Erythroblast (primary cell): ENCODE data around the gene PIERCE2.
"Not testable (repeated sequence)": the region's sequence is repeated elsewhere in the genome, so short reads cannot be mapped to it uniquely, and the experiment has no call there.

ENCODE experiments used
- DNase-seq, 2 experiments: peaks; one replicate each; lab custom pipeline; 2025; lab: John Stamatoyannopoulos, UW
- GATA1 ChIP-seq: IDR thresholded peaks from 2 replicates; pipeline ENCODE4 v1.6.1; 2011; ENCODE audit warnings: low read depth, mild to moderate bottlenecking, control low read depth, low read length, moderate library complexity
- POLR2A ChIP-seq: IDR thresholded peaks from 2 replicates; pipeline ENCODE4 v1.6.1; 2011; ENCODE audit warnings: mild to moderate bottlenecking, low read length

PIERCE2 gene

DNA sequence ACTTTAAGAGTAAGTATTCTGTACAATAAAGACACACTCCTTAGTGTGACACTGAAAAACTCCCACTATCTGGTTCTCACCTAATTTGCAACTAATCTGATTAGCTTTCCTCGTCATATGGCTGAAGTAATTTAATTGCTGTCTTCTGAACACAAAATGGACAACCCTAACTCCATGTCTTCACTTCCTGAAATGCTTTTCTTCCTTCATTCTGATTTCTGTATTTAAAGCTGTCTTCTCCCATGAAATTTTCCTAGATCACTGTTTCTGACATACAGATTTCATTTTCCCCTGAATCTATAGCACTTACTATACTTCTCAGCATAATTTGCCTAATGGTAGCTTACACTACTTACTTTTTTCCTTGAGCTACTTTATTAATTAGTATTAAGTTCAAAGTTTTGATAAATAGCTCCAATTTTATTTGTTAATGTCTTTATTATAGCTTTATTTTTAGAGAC lies 6.5 kb upstream of the PIERCE2 start:
- TF ChIP-seq POLR2A: no peak
- TF ChIP-seq GATA1: no peak

DNA sequence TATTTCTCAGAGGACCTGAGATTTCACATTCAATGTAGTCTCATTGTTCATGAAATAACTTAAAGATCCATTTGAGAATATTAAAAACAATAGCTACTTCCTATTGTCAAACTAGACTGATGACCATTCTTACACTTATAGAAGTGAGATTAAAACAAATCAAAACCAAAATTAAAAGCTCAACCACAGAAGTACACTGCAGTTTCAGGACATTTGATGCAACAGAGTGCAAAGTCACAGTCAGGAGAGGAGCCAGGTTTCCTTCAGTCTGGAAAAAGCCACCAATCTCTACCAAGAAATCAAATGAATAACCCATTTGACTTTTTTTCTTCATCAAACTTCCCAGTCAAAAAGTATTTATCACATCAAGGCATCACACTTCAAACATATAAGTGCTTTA lies 5.6 kb upstream of the PIERCE2 start:
- TF ChIP-seq POLR2A (no peak), GATA1 (no peak)
- peak in 1 of 2 experiments; percentile 18 for DNase-seq

More for the DNA sequence above, 6.5 kb upstream of the PIERCE2 start:
- no peak for DNase-seq

GRCh38 chr15:55403531-55403930 lies 4.8 kb upstream of the PIERCE2 start:
- TF ChIP-seq POLR2A (no peak), GATA1 (no peak)
- DNase-seq: peak; percentile 56 to 70

- TF ChIP-seq GATA1 (no peak), POLR2A (no peak)
- no peak for DNase-seq
These were observed 740 bp upstream of the PIERCE2 start for GRCh38 chr15:55407498-55408011.

DNA sequence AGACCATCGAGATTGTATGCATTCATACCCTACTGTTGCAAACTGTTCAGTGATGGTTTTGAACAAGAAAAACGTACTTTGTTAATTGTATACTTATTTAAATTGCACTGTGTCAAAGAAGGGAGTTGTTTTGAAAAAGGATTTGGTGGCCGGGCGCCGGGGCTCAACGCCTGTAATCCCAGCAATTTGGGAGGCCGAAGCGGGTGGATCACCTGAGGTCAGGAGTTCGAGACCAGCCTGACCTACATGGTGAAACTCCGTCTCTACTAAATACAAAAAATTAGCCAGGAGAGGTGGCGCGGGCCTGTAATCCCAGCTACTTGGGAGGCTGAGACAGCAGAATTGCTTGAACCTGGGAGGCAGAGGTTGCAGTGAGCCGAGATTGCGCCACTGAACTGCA lies 681 bp downstream of the PIERCE2 start:
- DNase-seq: not testable (repeated sequence)

GRCh38 chr15:55417678-55418077 lies 9.4 kb downstream of the PIERCE2 start:
- DNase-seq: not testable (repeated sequence)

DNA sequence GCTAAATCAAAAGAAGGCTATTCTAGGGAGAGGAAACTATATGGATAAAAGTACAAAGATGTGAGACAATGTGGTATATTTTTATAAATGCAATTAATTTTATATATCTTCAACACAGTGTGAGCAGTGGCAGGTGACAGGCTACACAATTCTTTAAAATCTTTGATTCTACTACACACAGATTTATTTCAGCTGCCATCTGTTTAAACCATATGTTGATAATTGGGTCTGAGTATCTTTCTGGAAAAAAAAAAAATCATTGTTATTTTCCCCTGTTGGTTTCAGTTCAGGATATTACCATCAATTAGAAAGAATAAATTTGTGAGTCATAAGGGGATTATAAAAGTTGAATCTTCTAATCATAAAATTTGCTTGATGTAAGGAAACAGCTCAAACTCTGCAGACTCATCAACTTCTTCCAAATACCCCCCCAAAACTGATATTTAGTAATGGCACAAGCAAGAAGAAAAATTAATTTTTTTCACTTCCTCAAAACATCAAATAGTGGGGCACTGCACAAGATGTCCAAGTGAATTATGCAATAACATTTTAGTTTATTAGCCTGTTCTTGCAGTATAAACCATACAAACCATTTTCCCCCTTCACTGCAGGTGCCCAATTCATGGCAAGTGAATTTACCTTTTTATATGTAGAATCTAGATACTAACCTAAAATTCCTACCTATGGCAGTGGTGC lies 12.0 kb downstream of the PIERCE2 start:
- DNase-seq: no peak
- no peak for TF ChIP-seq GATA1
- no peak for TF ChIP-seq POLR2A

DNA sequence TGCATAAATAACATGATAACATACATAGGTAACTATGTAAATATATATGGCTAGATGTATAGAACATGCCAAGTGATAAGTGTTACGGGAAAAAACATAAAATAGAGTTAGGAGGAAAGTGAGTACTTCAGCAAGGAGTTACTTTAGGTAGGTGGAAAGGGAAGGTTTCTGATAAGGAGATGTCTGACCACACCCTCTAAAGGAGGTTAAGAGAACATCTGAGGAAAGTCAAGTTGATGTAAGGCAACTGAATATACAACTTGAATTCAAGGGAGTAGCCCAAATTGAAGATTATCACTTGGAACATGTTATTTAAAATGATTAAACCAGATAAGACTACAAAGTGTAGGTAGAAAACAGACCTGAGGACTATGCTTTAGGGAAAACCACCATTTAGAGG lies 13.8 kb downstream of the PIERCE2 start:
- DNase-seq: peak; percentile 10 to 24
- TF ChIP-seq POLR2A (no peak), GATA1 (no peak)

DNA sequence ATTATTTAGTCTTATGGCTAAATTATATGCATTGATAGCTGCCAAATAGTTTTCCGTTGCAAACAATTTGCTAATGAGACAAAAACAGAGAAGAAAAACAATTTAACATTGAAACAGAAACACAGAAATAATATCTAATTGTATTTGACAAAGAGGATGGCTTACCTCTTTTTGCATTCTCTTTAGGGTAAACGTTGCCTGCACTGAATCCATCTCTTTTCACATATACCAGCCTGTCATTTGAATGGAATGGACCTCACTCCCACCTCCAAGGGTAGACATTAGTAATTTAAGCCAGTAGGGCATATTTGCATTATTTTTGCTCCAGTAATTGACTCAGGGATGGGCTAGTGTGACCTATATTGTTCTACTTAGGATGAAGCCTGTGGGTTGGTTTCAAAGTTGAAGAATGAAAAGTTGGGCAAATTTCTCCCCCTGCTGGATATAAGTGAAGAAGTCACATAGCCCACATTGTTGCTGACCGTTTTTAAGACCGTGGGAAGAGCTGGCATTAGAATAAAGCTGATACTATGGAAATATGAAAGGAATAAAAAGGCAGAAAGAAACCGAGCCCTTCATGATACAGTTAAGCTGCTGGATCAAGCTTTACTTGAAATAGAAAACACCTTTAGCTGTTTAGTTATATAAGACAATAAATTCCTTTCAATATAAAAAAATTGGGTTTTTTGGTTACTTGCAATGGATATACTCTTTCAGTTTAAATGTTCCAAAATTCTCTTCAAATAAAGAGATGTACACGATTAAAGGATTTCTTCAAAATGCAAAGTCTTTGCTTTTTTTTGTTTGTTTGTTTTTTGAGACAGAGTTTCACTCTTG lies 26.9 kb downstream of the PIERCE2 start:
- DNase-seq: peak; percentile 61 to 69
- no peak for TF ChIP-seq GATA1
- TF ChIP-seq POLR2A: no peak

- DNase-seq: not testable (repeated sequence)
These were observed 34.8 kb downstream of the PIERCE2 start for GRCh38 chr15:55443141-55443540.

DNA sequence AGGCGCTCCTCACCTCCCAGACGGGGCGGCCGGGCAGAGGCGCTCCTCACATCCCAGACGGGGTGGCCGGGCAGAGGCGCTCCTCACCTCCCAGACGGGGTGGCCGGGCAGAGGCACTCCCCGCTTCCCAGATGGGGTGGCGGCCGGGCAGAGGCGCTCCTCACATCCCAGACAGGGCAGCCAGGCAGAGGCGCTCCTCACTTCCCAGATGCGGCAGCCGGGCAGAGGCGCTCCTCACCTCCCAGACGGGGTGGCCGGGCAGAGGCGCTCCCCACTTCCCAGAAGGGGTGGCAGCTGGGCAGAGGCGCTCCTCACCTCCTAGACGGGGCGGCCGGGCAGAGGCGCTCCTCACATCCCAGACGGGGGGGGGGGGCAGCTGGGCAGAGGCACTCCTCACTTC lies 37.6 kb downstream of the PIERCE2 start:
- not testable (repeated sequence) for DNase-seq

- not testable (repeated sequence) for DNase-seq
These were observed 38.2 kb downstream of the PIERCE2 start for GRCh38 chr15:55446379-55447029.

DNA sequence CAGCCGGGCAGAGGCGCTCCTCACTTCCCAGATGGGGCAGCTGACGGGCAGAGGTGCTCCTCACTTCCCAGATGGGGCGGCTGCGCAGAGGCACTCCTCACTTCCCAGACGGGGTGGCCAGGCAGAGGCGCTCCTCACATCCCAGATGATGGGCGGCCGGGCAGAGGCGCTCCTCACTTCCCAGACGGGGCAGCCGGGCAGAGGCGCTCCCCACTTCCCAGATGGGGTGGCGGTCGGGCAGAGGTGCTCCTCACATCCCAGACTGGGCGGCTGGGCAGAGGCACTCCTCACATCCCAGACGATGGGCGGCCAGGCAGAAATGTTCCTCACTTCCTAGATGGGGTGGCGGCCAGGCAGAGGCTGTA lies 38.7 kb downstream of the PIERCE2 start:
- DNase-seq: not testable (repeated sequence)

GRCh38 chr15:55457401-55458022 lies 49.2 kb downstream of the PIERCE2 start:
- TF ChIP-seq POLR2A (no peak), GATA1 (no peak)
- DNase-seq: no peak
